HL-60 (cell line): ENCODE data around the gene FBN1.

ENCODE experiments used
- DNase-seq, 2 experiments: peaks; one replicate each; pipeline ENCODE4 v3.0.0-alpha.2; 2010 to 2020; ENCODE audit warnings: low read depth in 1 of 2, low spot score in 1 of 2
- H3K27ac ChIP-seq: fragments of 250-450 bp; sonication (Bioruptor Pico); replicated peaks from 2 replicates; pipeline ENCODE4 v1.5.1; 2020; ENCODE audit warnings: mild to moderate bottlenecking, moderate library complexity
- H3K27me3 ChIP-seq: fragments of 250-450 bp; sonication (Bioruptor Pico); 2 replicates; pipeline ENCODE4 v1.5.1; 2021; ENCODE audit warnings: mild to moderate bottlenecking, moderate library complexity; ENCODE audit not compliant: insufficient read depth, poor library complexity, severe bottlenecking
- H3K4me3 ChIP-seq: replicated peaks from 2 replicates; pipeline ENCODE4 v1.5.1; 2011; ENCODE audit warnings: mild to moderate bottlenecking, control low read depth, low read length; ENCODE audit not compliant: insufficient read depth
- CTCF ChIP-seq: IDR thresholded peaks from one replicate; pipeline ENCODE4 v1.5.1; 2011; ENCODE audit warnings: low read length, control low read depth, inconsistent platforms; ENCODE audit not compliant: insufficient read depth
- GABPA ChIP-seq: IDR thresholded peaks from 2 replicates; pipeline ENCODE4 v1.6.1; 2012; ENCODE audit warnings: low read depth
- POLR2AphosphoS5 ChIP-seq: IDR thresholded peaks from 2 replicates; pipeline ENCODE4 v1.6.1; 2012; ENCODE audit warnings: low read depth
- REST ChIP-seq: IDR thresholded peaks from 2 replicates; pipeline ENCODE4 v1.6.1; 2012; ENCODE audit warnings: low read depth; ENCODE audit not compliant: insufficient replicate concordance
- SPI1 ChIP-seq: IDR thresholded peaks from 2 replicates; pipeline ENCODE4 v1.6.1; 2012; ENCODE audit warnings: low read depth, mild to moderate bottlenecking, borderline replicate concordance

FBN1 gene

GRCh38 chr15:48557335-48557734 lies 88.2 kb downstream of the FBN1 start:
- DNase-seq = no peak
- Histone ChIP-seq H3K27ac (no peak overlapping the region), H3K27me3 (peaks cover 7% of the 10 kb centered on the region), H3K4me3 (no peak overlapping the region)
- TF ChIP-seq GABPA = no peak
- TF ChIP-seq SPI1 = no peak
- no peak for TF ChIP-seq CTCF
- no peak for TF ChIP-seq REST
- TF ChIP-seq POLR2AphosphoS5 = no peak

GRCh38 chr15:48556159-48556897 lies 89.2 kb downstream of the FBN1 start:
- Histone ChIP-seq H3K27me3 (peaks cover 7% of the 10 kb centered on the region), H3K4me3 (no peak overlapping the region), H3K27ac (no peak overlapping the region)
- TF ChIP-seq POLR2AphosphoS5 (no peak), REST (no peak), GABPA (no peak), CTCF (no peak)
- DNase-seq = no peak

- no peak overlapping the region for H3K4me3 ChIP-seq
- TF ChIP-seq POLR2AphosphoS5 (no peak), REST (no peak), GABPA (no peak), CTCF (no peak), SPI1 (no peak)
- H3K27me3 ChIP-seq = peaks cover 7% of the 10 kb centered on the region
- no peak overlapping the region for H3K27ac ChIP-seq
- DNase-seq = no peak
Measured at GRCh38 chr15:48555241-48555881, 90.1 kb downstream of the FBN1 start.
